GM23338 (cell line): ENCODE measurements around the gene PAGE2B. TPM values are rescaled to one million over a fixed set of nuclear protein-coding genes. Genes with fewer than 3 reads are reported as not detected.

Experiments
- ATAC-seq: fragments of 200-7000 bp; cut with Tn5 transposase; 3 replicates; pipeline ENCODE4 v1.9.1; 2020
- DNase-seq: peaks from one replicate; pipeline ENCODE4 v3.0.0-alpha.2; 2015; ENCODE audit warnings: low spot score
- H2AFZ ChIP-seq: fragments of 200-600 bp; sonication (generic); 2 replicates; pipeline ENCODE4 v1.8.0; 2016; ENCODE audit warnings: antibody characterized with exemption, mild to moderate bottlenecking, moderate library complexity
- H3F3A ChIP-seq: fragments of 200-600 bp; sonication (generic); replicated peaks from 2 replicates; pipeline ENCODE4 v1.8.0; 2017; ENCODE audit warnings: antibody characterized with exemption, mixed run types, low read depth
- H3K27ac ChIP-seq: fragments of 200-600 bp; sonication (generic); 2 replicates; pipeline ENCODE4 v1.6.1; 2016; ENCODE audit warnings: low read depth
- H3K27me3 ChIP-seq: fragments of 200-600 bp; sonication (generic); 2 replicates; pipeline ENCODE4 v1.8.0; 2016; ENCODE audit warnings: mild to moderate bottlenecking, mixed run types, moderate library complexity; ENCODE audit not compliant: insufficient read depth
- H3K36me3 ChIP-seq: fragments of 200-600 bp; sonication (generic); 2 replicates; pipeline ENCODE4 v1.8.0; 2016; ENCODE audit warnings: mild to moderate bottlenecking; ENCODE audit not compliant: insufficient read depth
- H3K4me1 ChIP-seq: fragments of 200-600 bp; sonication (generic); 2 replicates; pipeline ENCODE4 v1.8.0; 2016; ENCODE audit warnings: mild to moderate bottlenecking, moderate library complexity; ENCODE audit not compliant: insufficient read depth
- H3K4me2 ChIP-seq: fragments of 200-600 bp; sonication (generic); 2 replicates; pipeline ENCODE4 v1.7.1; 2017; ENCODE audit warnings: mixed run types
- H3K4me3 ChIP-seq: fragments of 200-600 bp; sonication (generic); 2 replicates; pipeline ENCODE4 v1.6.1; 2016; ENCODE audit warnings: mixed run types
- H3K79me2 ChIP-seq: fragments of 200-600 bp; sonication (generic); replicated peaks from 2 replicates; pipeline ENCODE4 v1.8.0; 2017; ENCODE audit warnings: mild to moderate bottlenecking; ENCODE audit not compliant: insufficient read depth
- H3K9me2 ChIP-seq: fragments of 200-600 bp; sonication (generic); 2 replicates; pipeline ENCODE4 v1.8.0; 2017; ENCODE audit not compliant: insufficient read depth
- H4K20me1 ChIP-seq: fragments of 200-600 bp; sonication (generic); replicated peaks from 2 replicates; pipeline ENCODE4 v1.8.0; 2017; ENCODE audit warnings: mild to moderate bottlenecking; ENCODE audit not compliant: insufficient read depth
- H3K27ac Mint-ChIP-seq: 2 replicates; pipeline ENCODE4 v1.8.0; 2020; ENCODE audit warnings: inconsistent platforms, mild to moderate bottlenecking, moderate library complexity, mixed read lengths
- H3K27me3 Mint-ChIP-seq: 3 replicates; pipeline ENCODE4 v1.8.0; 2022; ENCODE audit warnings: low read depth, mild to moderate bottlenecking, moderate library complexity, mixed read lengths, inconsistent platforms; ENCODE audit not compliant: insufficient read depth, poor library complexity
- H3K36me3 Mint-ChIP-seq: 3 replicates; pipeline ENCODE4 v1.8.0; 2021; ENCODE audit warnings: low read depth, mild to moderate bottlenecking, inconsistent platforms, moderate library complexity, mixed read lengths
- H3K4me1 Mint-ChIP-seq: 3 replicates; pipeline ENCODE4 v1.8.0; 2020; ENCODE audit warnings: mild to moderate bottlenecking, inconsistent platforms, mixed read lengths
- H3K4me3 Mint-ChIP-seq: 3 replicates; pipeline ENCODE4 v1.8.0; 2021; ENCODE audit warnings: moderate library complexity, mild to moderate bottlenecking, inconsistent platforms, mixed read lengths
- H3K9me3 Mint-ChIP-seq: 3 replicates; pipeline ENCODE4 v1.8.0; 2020; ENCODE audit warnings: moderate library complexity, mild to moderate bottlenecking, inconsistent platforms, mixed read lengths
- CREB1 ChIP-seq: fragments of 250-450 bp; sonication (Bioruptor Pico); IDR thresholded peaks from 2 replicates; pipeline ENCODE4 v1.5.0; 2020; ENCODE audit warnings: low read depth, mild to moderate bottlenecking, moderate library complexity
- EZH2phosphoT487 ChIP-seq: fragments of 200-600 bp; sonication (generic); IDR thresholded peaks from one replicate; pipeline ENCODE4 v1.8.1; 2018; ENCODE audit warnings: antibody characterized with exemption; ENCODE audit not compliant: unreplicated experiment
- JUNB ChIP-seq: IDR thresholded peaks from one replicate; pipeline ENCODE4 v1.6.1; 2016; ENCODE audit warnings: antibody characterized with exemption; ENCODE audit not compliant: unreplicated experiment
- POLR2AphosphoS5 ChIP-seq: IDR thresholded peaks from 2 replicates; pipeline ENCODE4 v1.6.1; 2016; ENCODE audit warnings: antibody characterized with exemption, low read depth
- ZNF331 ChIP-seq: fragments of 250-450 bp; sonication (Bioruptor Pico); IDR thresholded peaks from 2 replicates; pipeline ENCODE4 v1.5.0; 2020; ENCODE audit warnings: low read depth, mild to moderate bottlenecking, moderate library complexity
- polyA plus RNA-seq: library from polyadenylated mRNA; unstranded; fragments of >200 nt; fragmentation: Nextera tagmentation; extraction: Ambion mirVana; gene quantifications from 2 replicates; pipeline ENCODE4 v1.2.1, GENCODE V29; 2016
- total RNA-seq: library from RNA; depleted of rRNA; stranded (reverse); fragments of >200 nt; shearing (Covaris generic); gene quantifications from 2 replicates; pipeline ENCODE4 v1.2.3, GENCODE V29; 2014
- TF ChIP-seq, protein P1 (sequence below): IDR thresholded peaks from one replicate; pipeline ENCODE4 v1.6.1; 2018; ENCODE audit warnings: antibody characterized with exemption; ENCODE audit not compliant: unreplicated experiment
- TF ChIP-seq, protein P2 (sequence below), 2 experiments: fragments of 200-600 bp in 1 of 2; sonication (generic) in 1 of 2; conservative IDR thresholded peaks; 2 replicates each; pipeline versions ENCODE4 v1.5.1 to v1.6.1; 2016 to 2017; ENCODE audit warnings: antibody characterized with exemption in 2 of 2, low read depth in 2 of 2, mild to moderate bottlenecking in 2 of 2, moderate library complexity in 1 of 2

Gene PAGE2B
- total and polyA plus RNA-seq, 2 experiments from 2014 or later = not detected

DNA sequence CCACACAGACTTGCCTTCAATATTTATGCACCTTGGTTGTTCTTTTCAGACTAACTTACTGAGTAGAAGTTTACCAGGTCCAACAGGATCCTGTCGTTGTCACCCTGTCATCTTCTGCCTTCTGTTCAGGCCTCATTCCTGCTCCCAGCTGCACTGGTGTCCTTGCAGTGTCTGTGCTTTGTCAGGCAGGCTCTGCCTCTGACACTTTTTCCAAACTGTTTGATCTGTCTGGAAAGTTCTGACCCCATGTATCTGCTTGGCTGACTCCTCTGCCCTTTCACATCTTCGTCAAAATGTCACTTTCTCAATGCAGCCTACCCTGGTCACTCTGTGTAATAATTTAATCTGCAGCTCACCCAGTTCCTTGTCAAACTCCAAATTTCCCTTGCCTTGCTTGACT lies 23.9 kb downstream of the PAGE2B start:
- Histone ChIP-seq H3K27ac (no peak overlapping the region), H3K27me3 (no peaks in the 10 kb centered on the region), H2AFZ (no peak overlapping the region), H3K4me2 (no peak overlapping the region), H3K36me3 (no peaks in the 10 kb centered on the region), H3K4me3 (no peak overlapping the region), H3F3A (no peaks in the 10 kb centered on the region), H3K9me2 (no peaks in the 10 kb centered on the region), H3K79me2 (no peaks in the 10 kb centered on the region), H3K4me1 (no peaks in the 10 kb centered on the region), H4K20me1 (no peaks in the 10 kb centered on the region)
- DNase-seq (no peak), ATAC-seq (no peak)
- Mint-ChIP-seq H3K4me3 (no peak overlapping the region), H3K27me3 (no peaks in the 10 kb centered on the region), H3K4me1 (no peaks in the 10 kb centered on the region), H3K27ac (no peak overlapping the region), H3K36me3 (no peaks in the 10 kb centered on the region), H3K9me3 (no peaks in the 10 kb centered on the region)
- no peak for TF ChIP-seq CREB1
- TF ChIP-seq, protein P1, sequence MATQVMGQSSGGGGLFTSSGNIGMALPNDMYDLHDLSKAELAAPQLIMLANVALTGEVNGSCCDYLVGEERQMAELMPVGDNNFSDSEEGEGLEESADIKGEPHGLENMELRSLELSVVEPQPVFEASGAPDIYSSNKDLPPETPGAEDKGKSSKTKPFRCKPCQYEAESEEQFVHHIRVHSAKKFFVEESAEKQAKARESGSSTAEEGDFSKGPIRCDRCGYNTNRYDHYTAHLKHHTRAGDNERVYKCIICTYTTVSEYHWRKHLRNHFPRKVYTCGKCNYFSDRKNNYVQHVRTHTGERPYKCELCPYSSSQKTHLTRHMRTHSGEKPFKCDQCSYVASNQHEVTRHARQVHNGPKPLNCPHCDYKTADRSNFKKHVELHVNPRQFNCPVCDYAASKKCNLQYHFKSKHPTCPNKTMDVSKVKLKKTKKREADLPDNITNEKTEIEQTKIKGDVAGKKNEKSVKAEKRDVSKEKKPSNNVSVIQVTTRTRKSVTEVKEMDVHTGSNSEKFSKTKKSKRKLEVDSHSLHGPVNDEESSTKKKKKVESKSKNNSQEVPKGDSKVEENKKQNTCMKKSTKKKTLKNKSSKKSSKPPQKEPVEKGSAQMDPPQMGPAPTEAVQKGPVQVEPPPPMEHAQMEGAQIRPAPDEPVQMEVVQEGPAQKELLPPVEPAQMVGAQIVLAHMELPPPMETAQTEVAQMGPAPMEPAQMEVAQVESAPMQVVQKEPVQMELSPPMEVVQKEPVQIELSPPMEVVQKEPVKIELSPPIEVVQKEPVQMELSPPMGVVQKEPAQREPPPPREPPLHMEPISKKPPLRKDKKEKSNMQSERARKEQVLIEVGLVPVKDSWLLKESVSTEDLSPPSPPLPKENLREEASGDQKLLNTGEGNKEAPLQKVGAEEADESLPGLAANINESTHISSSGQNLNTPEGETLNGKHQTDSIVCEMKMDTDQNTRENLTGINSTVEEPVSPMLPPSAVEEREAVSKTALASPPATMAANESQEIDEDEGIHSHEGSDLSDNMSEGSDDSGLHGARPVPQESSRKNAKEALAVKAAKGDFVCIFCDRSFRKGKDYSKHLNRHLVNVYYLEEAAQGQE = no peak
- no peak for TF ChIP-seq ZNF331

DNA sequence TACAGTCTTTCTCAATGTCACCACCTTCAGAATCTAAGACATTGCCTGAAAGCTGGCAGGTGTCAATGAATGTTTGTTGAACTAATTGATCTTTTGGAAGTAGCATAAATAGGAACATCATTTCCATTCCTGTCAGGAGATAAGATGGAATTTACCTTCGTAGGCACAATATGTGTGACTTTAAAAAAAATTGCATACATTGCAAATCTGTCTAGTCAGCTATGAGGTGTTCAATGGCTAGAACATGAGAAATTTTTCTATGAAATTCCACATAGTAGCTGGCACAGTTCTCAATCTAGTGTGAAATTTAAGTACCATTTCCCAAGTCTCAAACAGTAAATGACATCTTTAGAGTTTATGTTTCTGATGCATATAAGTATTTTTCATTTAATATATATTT lies 24.3 kb downstream of the PAGE2B start:
- no peak overlapping the region for H2AFZ ChIP-seq
- Mint-ChIP-seq H3K36me3 (no peaks in the 10 kb centered on the region), H3K27me3 (no peaks in the 10 kb centered on the region), H3K9me3 (no peaks in the 10 kb centered on the region), H3K27ac (no peak overlapping the region), H3K4me1 (no peaks in the 10 kb centered on the region), H3K4me3 (no peak overlapping the region)
- no peaks in the 10 kb centered on the region for H3K4me1 ChIP-seq
- no peaks in the 10 kb centered on the region for H3K9me2 ChIP-seq
- H3F3A ChIP-seq = no peaks in the 10 kb centered on the region
- H3K79me2 ChIP-seq = no peaks in the 10 kb centered on the region
- no peak overlapping the region for H3K4me3 ChIP-seq
- H4K20me1 ChIP-seq = no peaks in the 10 kb centered on the region
- no peaks in the 10 kb centered on the region for H3K36me3 ChIP-seq
- TF ChIP-seq, protein P2, sequence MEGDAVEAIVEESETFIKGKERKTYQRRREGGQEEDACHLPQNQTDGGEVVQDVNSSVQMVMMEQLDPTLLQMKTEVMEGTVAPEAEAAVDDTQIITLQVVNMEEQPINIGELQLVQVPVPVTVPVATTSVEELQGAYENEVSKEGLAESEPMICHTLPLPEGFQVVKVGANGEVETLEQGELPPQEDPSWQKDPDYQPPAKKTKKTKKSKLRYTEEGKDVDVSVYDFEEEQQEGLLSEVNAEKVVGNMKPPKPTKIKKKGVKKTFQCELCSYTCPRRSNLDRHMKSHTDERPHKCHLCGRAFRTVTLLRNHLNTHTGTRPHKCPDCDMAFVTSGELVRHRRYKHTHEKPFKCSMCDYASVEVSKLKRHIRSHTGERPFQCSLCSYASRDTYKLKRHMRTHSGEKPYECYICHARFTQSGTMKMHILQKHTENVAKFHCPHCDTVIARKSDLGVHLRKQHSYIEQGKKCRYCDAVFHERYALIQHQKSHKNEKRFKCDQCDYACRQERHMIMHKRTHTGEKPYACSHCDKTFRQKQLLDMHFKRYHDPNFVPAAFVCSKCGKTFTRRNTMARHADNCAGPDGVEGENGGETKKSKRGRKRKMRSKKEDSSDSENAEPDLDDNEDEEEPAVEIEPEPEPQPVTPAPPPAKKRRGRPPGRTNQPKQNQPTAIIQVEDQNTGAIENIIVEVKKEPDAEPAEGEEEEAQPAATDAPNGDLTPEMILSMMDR (conservative IDR thresholded peaks at IDR 0.05; ENCODE audit: low read depth in 2 of 2) = no peak
- no peak for ATAC-seq
- H3K27me3 ChIP-seq = no peaks in the 10 kb centered on the region
- no peak overlapping the region for H3K27ac ChIP-seq
- no peak overlapping the region for H3K4me2 ChIP-seq
- DNase-seq = no peak

DNA sequence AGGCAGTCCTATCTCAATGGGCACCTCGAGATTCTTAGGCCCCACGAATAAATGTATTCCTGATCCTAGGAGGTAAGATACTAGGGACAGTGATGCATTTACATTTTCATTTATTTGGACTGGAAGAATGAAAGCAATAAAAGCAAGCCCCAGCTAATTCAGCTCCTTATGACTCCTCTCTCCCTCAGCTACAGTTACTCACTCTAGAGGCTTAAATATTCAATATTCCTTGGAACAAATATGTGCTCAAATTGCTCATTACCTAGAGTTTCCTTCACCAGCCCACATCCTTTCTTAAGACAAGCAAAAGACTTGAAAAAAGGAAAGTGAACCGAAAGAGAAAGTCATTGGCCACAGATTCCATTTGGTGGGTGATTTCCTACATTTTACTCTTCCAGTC lies 27.9 kb downstream of the PAGE2B start:
- no peaks in the 10 kb centered on the region for H3K9me3 Mint-ChIP-seq
- no peak overlapping the region for H2AFZ ChIP-seq
- no peak overlapping the region for H3K27ac Mint-ChIP-seq
- no peaks in the 10 kb centered on the region for H3K79me2 ChIP-seq
- H3K4me3 ChIP-seq = no peak overlapping the region
- H3K27ac ChIP-seq = no peak overlapping the region
- no peaks in the 10 kb centered on the region for H3K36me3 Mint-ChIP-seq
- no peaks in the 10 kb centered on the region for H3K4me1 Mint-ChIP-seq
- H3F3A ChIP-seq = no peaks in the 10 kb centered on the region
- DNase-seq (no peak), ATAC-seq (no peak)
- H3K36me3 ChIP-seq = no peaks in the 10 kb centered on the region
- no peaks in the 10 kb centered on the region for H4K20me1 ChIP-seq
- H3K4me3 Mint-ChIP-seq = no peak overlapping the region
- H3K27me3 ChIP-seq = no peaks in the 10 kb centered on the region
- H3K4me2 ChIP-seq = no peak overlapping the region
- no peaks in the 10 kb centered on the region for H3K4me1 ChIP-seq
- H3K9me2 ChIP-seq = no peaks in the 10 kb centered on the region
- H3K27me3 Mint-ChIP-seq = peaks cover 2% of the 10 kb centered on the region
- no peak for TF ChIP-seq EZH2phosphoT487
- TF ChIP-seq ZNF331 = no peak
- TF ChIP-seq JUNB = no peak
- TF ChIP-seq POLR2AphosphoS5 = no peak
- TF ChIP-seq, protein P1 = no peak
